Fibroblast of lung (primary cell): ENCODE measurements around the gene CENPB.

Experiments used
- CTCF ChIP-seq, 2 donors: IDR thresholded peaks in 1 of 2; conservative IDR thresholded peaks in 1 of 2; 1 replicate in 1 of 2; 2 replicates in 1 of 2; pipeline ENCODE4 v1.5.1; 2011 to 2012; ENCODE audit warnings: low read length in 2 of 2, control low read depth in 1 of 2, inconsistent platforms in 1 of 2, low read depth in 1 of 2, mild to moderate bottlenecking in 1 of 2
- EZH2 ChIP-seq: IDR thresholded peaks from 2 replicates; pipeline ENCODE4 v1.5.1; 2012; ENCODE audit warnings: low read length, control low read depth, mild to moderate bottlenecking; ENCODE audit errors: missing control alignments

GRCh38 chr20:3798908-3799248 is 12.3 kb upstream of the CENPB start:
- TF ChIP-seq CTCF (conservative IDR thresholded peaks at IDR 0.05 in 1 of 2, IDR thresholded peaks at IDR 0.05 in 1 of 2; ENCODE audit: low read depth in 1 of 2, low read length in 2 of 2) (no peak), EZH2 (no peak)
